GM12878 (cell line): Measurements from ENCODE around the gene LIM2. TPM values are rescaled to one million over a fixed set of nuclear protein-coding genes. Genes with fewer than 3 reads are reported as not detected.
"Not testable (repeated sequence)": the region's sequence is repeated elsewhere in the genome, so short reads cannot be mapped to it uniquely, and the experiment has no call there.

ENCODE experiments used
- ATAC-seq: fragments of 200-7000 bp; cut with Tn5 transposase; 3 replicates; pipeline ENCODE4 v1.9.1; 2020; ENCODE audit warnings: mild to moderate bottlenecking, moderate library complexity
- BruUV-seq: library from RNA; stranded (reverse); fragments of 400-500 nt; replicated peaks from 2 replicates; lab custom pipeline; 2021; lab: Mats Ljungman, UMichigan
- CTCF ChIA-PET: fragments of 300-600 bp; sonication (Branson Sonifier 250); formaldehyde crosslinking; extraction: SDS; loops from one replicate; lab custom pipeline; 2021; ENCODE audit warnings: inconsistent platforms; lab: Yijun Ruan, JAX
- POLR2A ChIA-PET: fragments of 350-600 bp; formaldehyde crosslinking; extraction: SDS; loops from one replicate; lab custom pipeline; 2021; ENCODE audit warnings: inconsistent platforms; lab: Charles Lee
- RAD21 ChIA-PET: fragments of 300-600 bp; sonication (Branson Sonifier 250); formaldehyde crosslinking; loops from one replicate; lab custom pipeline; 2023; ENCODE audit warnings: antibody characterized with exemption; ENCODE audit not compliant: unreplicated experiment; lab: Charles Lee
- SMC1A ChIA-PET: fragments of 300-600 bp; sonication (Branson Sonifier 250); formaldehyde crosslinking; loops from one replicate; lab custom pipeline; 2023; ENCODE audit not compliant: unreplicated experiment, uncharacterized antibody; lab: Charles Lee
- DNase-seq: peaks from one replicate; pipeline ENCODE4 v3.0.0-alpha.2; 2011; ENCODE audit warnings: low read depth, low spot score
- FAIRE-seq: peaks from 3 replicates; lab custom pipeline; 2011; peaks lifted over from hg19 to GRCh38; lab: Jason Lieb, UNC
- H2AFZ ChIP-seq: 2 replicates; pipeline ENCODE4 v1.6.0; 2011; ENCODE audit warnings: low read depth, low read length, control low read depth; ENCODE audit not compliant: control insufficient read depth
- H3K27ac ChIP-seq: 2 replicates; pipeline ENCODE4 v1.5.1; 2011; ENCODE audit warnings: control low read depth; ENCODE audit not compliant: control insufficient read depth, insufficient read depth
- H3K27me3 ChIP-seq, 2 experiments: replicated peaks in 1 of 2; 2 replicates each; pipeline versions ENCODE4 v1.6.0 to v1.6.1; 2011; ENCODE audit warnings: low read length in 1 of 2; ENCODE audit not compliant: control insufficient read depth in 2 of 2, insufficient read depth in 2 of 2
- H3K36me3 ChIP-seq, 2 experiments: 2 replicates each; pipeline ENCODE4 v1.5.1; 2011; ENCODE audit warnings: low read length in 1 of 2; ENCODE audit not compliant: control insufficient read depth in 2 of 2, insufficient read depth in 2 of 2
- H3K4me1 ChIP-seq: 2 replicates; pipeline ENCODE4 v1.6.1; 2011; ENCODE audit warnings: mild to moderate bottlenecking, low read length, moderate library complexity, mixed read lengths; ENCODE audit not compliant: control insufficient read depth, insufficient read depth
- H3K4me2 ChIP-seq: 2 replicates; pipeline ENCODE4 v1.6.0; 2011; ENCODE audit warnings: control low read depth; ENCODE audit not compliant: control insufficient read depth, insufficient read depth
- H3K4me3 ChIP-seq: fragments of 200-600 bp; sonication (generic); 2 replicates; pipeline ENCODE4 v1.5.1; 2016
- H3K79me2 ChIP-seq: 2 replicates; pipeline ENCODE4 v1.6.0; 2011; ENCODE audit warnings: low read length; ENCODE audit not compliant: control insufficient read depth, insufficient read depth
- H3K9ac ChIP-seq: 2 replicates; pipeline ENCODE4 v1.8.0; 2011; ENCODE audit warnings: low read length, control low read depth, mixed read lengths; ENCODE audit not compliant: control insufficient read depth, insufficient read depth
- H3K9me3 ChIP-seq: replicated peaks from 3 replicates; pipeline ENCODE4 v1.5.1; 2011; ENCODE audit warnings: mild to moderate bottlenecking, low read length; ENCODE audit not compliant: control insufficient read depth, insufficient read depth
- H4K20me1 ChIP-seq: 2 replicates; pipeline ENCODE4 v1.6.0; 2011; ENCODE audit not compliant: control insufficient read depth, insufficient read depth
- RAD21 ChIP-seq: IDR thresholded peaks from 2 replicates; pipeline ENCODE4 v1.6.1; 2011; ENCODE audit warnings: mild to moderate bottlenecking, low read depth, low read length, moderate library complexity; ENCODE audit not compliant: insufficient read depth
- SMC3 ChIP-seq: IDR thresholded peaks from 2 replicates; pipeline ENCODE4 v1.6.1; 2011; ENCODE audit warnings: low read length, improper control_type of control experiment, borderline replicate concordance
- WGBS: methylation state at CpG from one replicate; pipeline ENCODE4 v1.1.6; 2016; ENCODE audit warnings: low lambda C conversion rate; ENCODE audit not compliant: insufficient replicate concordance, insufficient coverage; ENCODE audit errors: missing lambda C conversion rate; 5-methylcytosine and 5-hydroxymethylcytosine counted together
- in situ Hi-C: fragments of 300-500 bp; cut with MboI; formaldehyde crosslinking; loops from 9 replicates; pipeline ENCODE4 v1.14.3; 2018; ENCODE audit warnings: mixed read lengths
- intact Hi-C: fragments of 100-400 bp; cut with micrococcal nuclease; formaldehyde crosslinking; loops from one replicate; pipeline ENCODE4 v1.14.2; 2022; ENCODE audit not compliant: unreplicated experiment
- polyA plus RNA-seq, 11 experiments: library from polyadenylated mRNA; depleted of rRNA in 4 of 11; unstranded in 6 of 11; stranded (reverse) in 5 of 11; fragments of >200 nt; fragmentation: Nextera tagmentation in 4 of 11; fragmentation: Illumina TruSeq in 1 of 11; extraction: Ambion mirVana in 4 of 11; extraction: Trizol in 1 of 11; gene quantifications; 1 replicate in 1 of 11; 2 replicates in 10 of 11; pipeline versions ENCODE4 v1.2.1 to v1.2.3, GENCODE V29; 2011 to 2016; ENCODE audit warnings: inconsistent platforms in 2 of 11, missing spikeins in 2 of 11, low read depth in 1 of 11
- total RNA-seq, 4 experiments: library from RNA; depleted of rRNA in 3 of 4; stranded (reverse); fragments of >200 nt in 3 of 4; fragmentation: Illumina TruSeq in 1 of 4; extraction: Trizol in 1 of 4; gene quantifications; 2 replicates each; pipeline versions ENCODE4 v1.2.1 to v1.2.3, GENCODE V29; 2013 to 2021
- TF ChIP-seq, protein P1 (sequence below), 3 experiments: IDR thresholded peaks in 2 of 3; conservative IDR thresholded peaks in 1 of 3; 2 replicates each; pipeline ENCODE4 v1.5.1; 2011; ENCODE audit warnings: low read depth in 3 of 3, low read length in 3 of 3, mild to moderate bottlenecking in 3 of 3, control low read depth in 2 of 3, moderate library complexity in 2 of 3, inconsistent platforms in 1 of 3, mixed read lengths in 1 of 3; ENCODE audit not compliant: control insufficient read depth in 2 of 3, insufficient read depth in 1 of 3; ENCODE audit errors: extremely low read depth in 1 of 3
- TF ChIP-seq, protein P2 (sequence below): fragments of 150-350 bp; IDR thresholded peaks from 2 replicates; pipeline ENCODE4 v1.6.1; 2014; ENCODE audit warnings: mild to moderate bottlenecking, low read depth, low read length

The LIM2 gene
- total and polyA plus RNA-seq, 10 of the 15 experiments (the other 5 are each of a cell fraction or from before 2014, with no cell fraction given): not detected

GRCh38 chr19:51398096-51398704 lies 10.4 kb upstream of the LIM2 start:
- H3K27ac ChIP-seq: no peak overlapping the region
- H3K4me1 ChIP-seq: peaks cover 14% of the 10 kb centered on the region
- H2AFZ ChIP-seq: no peak overlapping the region
- FAIRE-seq: peak; percentile 75
- H3K79me2 ChIP-seq: peaks cover 5% of the 10 kb centered on the region
- no peaks in the 10 kb centered on the region for H3K36me3 ChIP-seq
- intact Hi-C loops (loop anchor here (1.0 kb wide), 1 partner anchor 59 kb away; no protein-coding TSS in a partner anchor), in situ Hi-C loops (loop anchor here (25.0 kb wide), 1 partner anchor 1139 kb away; the partner anchor contains the start of gene ZNF808)
- ChIA-PET CTCF (interaction anchor here (0.7 to 6.0 kb wide), 22 partner anchors 10 to 264 kb away, joined by 3 to 49 read pairs (median 4); partner anchors contain the start of genes CLDND2, SIGLEC10 and VSIG10L), SMC1A (interaction anchor here (0.6 to 6.6 kb wide), 7 partner anchors 19 to 966 kb away, joined by 3 to 43 read pairs (median 3); partner anchors contain the start of genes MYBPC2, NKG7 and SIGLEC10), POLR2A (interaction anchor here (1.2 kb wide), 1 partner anchor 33 kb away, joined by 3 read pairs; no protein-coding TSS in a partner anchor)
- H3K4me3 ChIP-seq: no peak overlapping the region
- WGBS: 43% methylated on average over 7 of the region's 7 CpGs
- DNase-seq: no peak
- no peak overlapping the region for H3K4me2 ChIP-seq
- no TSS peak for BruUV-seq
- H4K20me1 ChIP-seq: no peaks in the 10 kb centered on the region
- H3K27me3 ChIP-seq: no peaks in the 10 kb centered on the region
- H3K9me3 ChIP-seq: peaks cover 7% of the 10 kb centered on the region
- TF ChIP-seq, protein P1, sequence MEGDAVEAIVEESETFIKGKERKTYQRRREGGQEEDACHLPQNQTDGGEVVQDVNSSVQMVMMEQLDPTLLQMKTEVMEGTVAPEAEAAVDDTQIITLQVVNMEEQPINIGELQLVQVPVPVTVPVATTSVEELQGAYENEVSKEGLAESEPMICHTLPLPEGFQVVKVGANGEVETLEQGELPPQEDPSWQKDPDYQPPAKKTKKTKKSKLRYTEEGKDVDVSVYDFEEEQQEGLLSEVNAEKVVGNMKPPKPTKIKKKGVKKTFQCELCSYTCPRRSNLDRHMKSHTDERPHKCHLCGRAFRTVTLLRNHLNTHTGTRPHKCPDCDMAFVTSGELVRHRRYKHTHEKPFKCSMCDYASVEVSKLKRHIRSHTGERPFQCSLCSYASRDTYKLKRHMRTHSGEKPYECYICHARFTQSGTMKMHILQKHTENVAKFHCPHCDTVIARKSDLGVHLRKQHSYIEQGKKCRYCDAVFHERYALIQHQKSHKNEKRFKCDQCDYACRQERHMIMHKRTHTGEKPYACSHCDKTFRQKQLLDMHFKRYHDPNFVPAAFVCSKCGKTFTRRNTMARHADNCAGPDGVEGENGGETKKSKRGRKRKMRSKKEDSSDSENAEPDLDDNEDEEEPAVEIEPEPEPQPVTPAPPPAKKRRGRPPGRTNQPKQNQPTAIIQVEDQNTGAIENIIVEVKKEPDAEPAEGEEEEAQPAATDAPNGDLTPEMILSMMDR (IDR thresholded peaks at IDR 0.05 in 2 of 3, conservative IDR thresholded peaks at IDR 0.05 in 1 of 3; ENCODE audit: control insufficient read depth in 2 of 3, extremely low read depth in 1 of 3, insufficient read depth in 1 of 3, low read depth in 3 of 3, low read length in 3 of 3): peak; percentile 58 to 67 (median 65)
- TF ChIP-seq SMC3 (peak; percentile 56; the same call in 1 of the 2 replicates), RAD21 (peak; percentile 63)
- TF ChIP-seq, protein P2, sequence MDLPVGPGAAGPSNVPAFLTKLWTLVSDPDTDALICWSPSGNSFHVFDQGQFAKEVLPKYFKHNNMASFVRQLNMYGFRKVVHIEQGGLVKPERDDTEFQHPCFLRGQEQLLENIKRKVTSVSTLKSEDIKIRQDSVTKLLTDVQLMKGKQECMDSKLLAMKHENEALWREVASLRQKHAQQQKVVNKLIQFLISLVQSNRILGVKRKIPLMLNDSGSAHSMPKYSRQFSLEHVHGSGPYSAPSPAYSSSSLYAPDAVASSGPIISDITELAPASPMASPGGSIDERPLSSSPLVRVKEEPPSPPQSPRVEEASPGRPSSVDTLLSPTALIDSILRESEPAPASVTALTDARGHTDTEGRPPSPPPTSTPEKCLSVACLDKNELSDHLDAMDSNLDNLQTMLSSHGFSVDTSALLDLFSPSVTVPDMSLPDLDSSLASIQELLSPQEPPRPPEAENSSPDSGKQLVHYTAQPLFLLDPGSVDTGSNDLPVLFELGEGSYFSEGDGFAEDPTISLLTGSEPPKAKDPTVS: no peak
- TF ChIP-seq, all 136 proteins: peak for 3
- ATAC-seq: no peak
- no peak overlapping the region for H3K9ac ChIP-seq
- RAD21 ChIA-PET: interaction anchor here (1.1 to 2.2 kb wide), 4 partner anchors 10 to 306 kb away, joined by 3 to 6 read pairs (median 4); partner anchors contain the start of gene SIGLEC10

- H3K4me3 ChIP-seq, BruUV-seq, DNase-seq, ATAC-seq, H3K79me2 ChIP-seq, H3K4me2 ChIP-seq, H2AFZ ChIP-seq, H3K9me3 ChIP-seq, H4K20me1 ChIP-seq, FAIRE-seq, H3K9ac ChIP-seq, H3K27ac ChIP-seq, intact Hi-C loops, H3K27me3 ChIP-seq, H3K36me3 ChIP-seq: not testable (repeated sequence)
- ChIA-PET CTCF (interaction anchor here (0.6 to 6.0 kb wide), 14 partner anchors 11 to 261 kb away, joined by 3 to 49 read pairs (median 4); partner anchors contain the start of genes CLDND2, SIGLEC10 and VSIG10L), SMC1A (interaction anchor here (0.7 to 6.6 kb wide), 4 partner anchors 20 to 138 kb away, joined by 3 to 43 read pairs (median 4); partner anchors contain the start of gene SIGLEC10), RAD21 (interaction anchor here (0.6 to 2.2 kb wide), 4 partner anchors 10 to 259 kb away, joined by 3 to 6 read pairs (median 4); partner anchors contain the start of gene SIGLEC10), POLR2A (interaction anchor here (0.6 to 4.8 kb wide), 3 partner anchors 29 to 1168 kb away, joined by 4 to 64 read pairs (median 6); partner anchors contain the start of gene CLDND2)
- H3K4me1 ChIP-seq: peaks cover 14% of the 10 kb centered on the region
- in situ Hi-C loops: loop anchor here (25.0 kb wide), 1 partner anchor 1140 kb away; the partner anchor contains the start of gene ZNF808
- WGBS: 89% methylated on average over 9 of the region's 9 CpGs
Observed at GRCh38 chr19:51397453-51397852, 9.7 kb upstream of the LIM2 start.
